Gastroesophageal sphincter (tissue), 4 donors: Measurements from ENCODE around the gene GRID1. TPM values are rescaled to one million over a fixed set of nuclear protein-coding genes. Genes with fewer than 3 reads are reported as not detected.

Experiments used
- ATAC-seq: fragments of 150-250 bp; one replicate; pipeline ENCODE4 v1.9.1; 2016; ENCODE audit warnings: mild to moderate bottlenecking, moderate library complexity
- H3K27ac ChIP-seq, 4 donors: fragments of 200-600 bp; sonication (generic) in 3 of 4; 1 replicate in 3 of 4; 2 replicates in 1 of 4; pipeline ENCODE4 v1.5.1; 2016 to 2019
- H3K27me3 ChIP-seq: fragments of 200-600 bp; sonication (generic); one replicate; pipeline ENCODE4 v1.5.1; 2019
- H3K36me3 ChIP-seq, 2 donors: fragments of 200-600 bp; sonication (generic); one replicate each; pipeline ENCODE4 v1.5.1; 2019; ENCODE audit warnings: control low read depth in 1 of 2
- H3K4me1 ChIP-seq, 3 donors: fragments of 200-600 bp; sonication (generic); 1 replicate in 2 of 3; 2 replicates in 1 of 3; pipeline ENCODE4 v1.5.1; 2016 to 2019; ENCODE audit warnings: control low read depth in 2 of 3
- H3K4me3 ChIP-seq, 2 donors: fragments of 200-600 bp; sonication (generic); one replicate each; pipeline ENCODE4 v1.5.1; 2019; ENCODE audit warnings: mild to moderate bottlenecking in 1 of 2, moderate library complexity in 1 of 2
- H3K9me3 ChIP-seq, 3 donors: fragments of 200-600 bp; sonication (generic); one replicate each; pipeline ENCODE4 v1.5.1; 2017 to 2019; ENCODE audit warnings: control low read depth in 2 of 3
- EP300 ChIP-seq: sonication (generic); formaldehyde crosslinking; IDR thresholded peaks from one replicate; pipeline ENCODE4 v1.6.1; 2017; ENCODE audit warnings: antibody characterized with exemption, mild to moderate bottlenecking
- POLR2A ChIP-seq, 2 donors: fragments of 450-650 bp; IDR thresholded peaks; one replicate each; pipeline ENCODE4 v1.6.1; 2017; ENCODE audit warnings: antibody characterized with exemption in 2 of 2, mild to moderate bottlenecking in 2 of 2, moderate library complexity in 1 of 2
- POLR2AphosphoS5 ChIP-seq: sonication (generic); formaldehyde crosslinking; IDR thresholded peaks from one replicate; pipeline ENCODE4 v1.6.1; 2017; ENCODE audit warnings: antibody characterized with exemption
- WGBS, 2 donors: methylation state at CpG; one replicate each; pipeline ENCODE4 v1.1.5; 2018; ENCODE audit warnings: low coverage in 1 of 2; 5-methylcytosine and 5-hydroxymethylcytosine counted together
- total RNA-seq, 4 donors: library from RNA; depleted of rRNA; stranded (reverse); fragments of >200 nt; gene quantifications; one replicate each; pipeline ENCODE4 v1.1.0, GENCODE V29; 2016
- TF ChIP-seq, protein P1 (sequence below), 4 experiments: fragments of 200-600 bp in 2 of 4; fragments of 450-650 bp in 2 of 4; sonication (generic) in 1 of 4; IDR thresholded peaks; one replicate each; pipeline ENCODE4 v1.5.1; 2017 to 2019; ENCODE audit warnings: antibody characterized with exemption in 4 of 4, mild to moderate bottlenecking in 2 of 4, moderate library complexity in 2 of 4

Gene GRID1
- total RNA-seq, 4 donors from 2014 or later: 1.2 to 2.7 (median 1.7) TPM

DNA sequence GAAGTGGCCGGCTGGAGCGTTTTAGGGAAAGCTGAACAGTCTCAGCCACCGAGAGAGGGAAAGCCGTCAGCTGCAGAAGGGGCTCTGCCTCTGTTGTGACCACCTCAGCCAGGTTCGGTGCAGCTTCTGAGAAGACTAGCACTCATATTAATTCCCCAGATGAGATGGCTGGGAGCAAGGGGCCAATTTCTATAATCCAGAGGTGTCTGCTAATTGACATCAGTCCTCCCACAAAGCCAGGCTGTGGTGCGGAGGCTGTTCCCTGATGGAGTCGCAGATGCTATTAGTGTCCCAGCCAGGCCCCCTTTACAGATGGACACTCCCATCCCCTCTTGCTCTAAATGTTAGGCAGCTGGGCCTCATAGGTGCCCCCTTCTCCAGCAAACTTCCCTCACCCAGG is 133.5 kb downstream of the GRID1 start:
- Histone ChIP-seq H3K9me3 (no peaks in the 10 kb centered on the region), H3K27me3 (no peaks in the 10 kb centered on the region), H3K4me1 (no peaks in the 10 kb centered on the region), H3K36me3 (no peaks in the 10 kb centered on the region), H3K27ac (no peak overlapping the region), H3K4me3 (no peak overlapping the region)
- TF ChIP-seq POLR2A (IDR thresholded peaks at IDR 0.05): no peak
- TF ChIP-seq POLR2AphosphoS5: no peak
- TF ChIP-seq, protein P1, sequence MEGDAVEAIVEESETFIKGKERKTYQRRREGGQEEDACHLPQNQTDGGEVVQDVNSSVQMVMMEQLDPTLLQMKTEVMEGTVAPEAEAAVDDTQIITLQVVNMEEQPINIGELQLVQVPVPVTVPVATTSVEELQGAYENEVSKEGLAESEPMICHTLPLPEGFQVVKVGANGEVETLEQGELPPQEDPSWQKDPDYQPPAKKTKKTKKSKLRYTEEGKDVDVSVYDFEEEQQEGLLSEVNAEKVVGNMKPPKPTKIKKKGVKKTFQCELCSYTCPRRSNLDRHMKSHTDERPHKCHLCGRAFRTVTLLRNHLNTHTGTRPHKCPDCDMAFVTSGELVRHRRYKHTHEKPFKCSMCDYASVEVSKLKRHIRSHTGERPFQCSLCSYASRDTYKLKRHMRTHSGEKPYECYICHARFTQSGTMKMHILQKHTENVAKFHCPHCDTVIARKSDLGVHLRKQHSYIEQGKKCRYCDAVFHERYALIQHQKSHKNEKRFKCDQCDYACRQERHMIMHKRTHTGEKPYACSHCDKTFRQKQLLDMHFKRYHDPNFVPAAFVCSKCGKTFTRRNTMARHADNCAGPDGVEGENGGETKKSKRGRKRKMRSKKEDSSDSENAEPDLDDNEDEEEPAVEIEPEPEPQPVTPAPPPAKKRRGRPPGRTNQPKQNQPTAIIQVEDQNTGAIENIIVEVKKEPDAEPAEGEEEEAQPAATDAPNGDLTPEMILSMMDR (IDR thresholded peaks at IDR 0.05): no peak
- no peak for TF ChIP-seq EP300
- ATAC-seq: no peak
- WGBS, 2 donors: 70 to 90% methylated on average over 2 of the region's 7 CpGs

DNA sequence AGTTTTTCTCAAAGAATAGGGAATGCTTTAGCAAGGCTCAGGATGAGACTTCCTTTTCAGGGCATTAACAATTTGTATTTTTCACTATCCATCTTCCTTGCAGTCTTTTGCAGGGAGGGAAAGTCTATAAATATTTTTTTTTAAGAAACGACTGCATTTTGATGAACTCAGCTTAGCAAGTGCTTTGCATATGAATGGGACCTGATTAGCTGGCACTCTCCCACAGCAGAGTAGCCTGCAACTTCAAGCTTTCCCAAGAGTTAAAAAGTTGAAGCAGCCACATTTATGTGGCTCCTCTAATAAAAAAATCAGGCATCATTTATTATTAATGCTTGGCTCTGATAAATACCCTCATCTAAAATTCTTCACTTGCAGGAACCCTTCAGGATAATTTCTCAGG is 134.0 kb downstream of the GRID1 start:
- ATAC-seq: no peak
- TF ChIP-seq, protein P1 (IDR thresholded peaks at IDR 0.05): no peak
- no peak for TF ChIP-seq EP300
- TF ChIP-seq POLR2A (IDR thresholded peaks at IDR 0.05): no peak
- no peak for TF ChIP-seq POLR2AphosphoS5
- no peaks in the 10 kb centered on the region for H3K9me3 ChIP-seq
- H3K4me1 ChIP-seq: no peaks in the 10 kb centered on the region
- no peaks in the 10 kb centered on the region for H3K27me3 ChIP-seq
- no peak overlapping the region for H3K27ac ChIP-seq
- WGBS, 2 donors: 0 to 11% methylated on average over 1 of the region's 1 CpG
- no peak overlapping the region for H3K4me3 ChIP-seq
- no peaks in the 10 kb centered on the region for H3K36me3 ChIP-seq

DNA sequence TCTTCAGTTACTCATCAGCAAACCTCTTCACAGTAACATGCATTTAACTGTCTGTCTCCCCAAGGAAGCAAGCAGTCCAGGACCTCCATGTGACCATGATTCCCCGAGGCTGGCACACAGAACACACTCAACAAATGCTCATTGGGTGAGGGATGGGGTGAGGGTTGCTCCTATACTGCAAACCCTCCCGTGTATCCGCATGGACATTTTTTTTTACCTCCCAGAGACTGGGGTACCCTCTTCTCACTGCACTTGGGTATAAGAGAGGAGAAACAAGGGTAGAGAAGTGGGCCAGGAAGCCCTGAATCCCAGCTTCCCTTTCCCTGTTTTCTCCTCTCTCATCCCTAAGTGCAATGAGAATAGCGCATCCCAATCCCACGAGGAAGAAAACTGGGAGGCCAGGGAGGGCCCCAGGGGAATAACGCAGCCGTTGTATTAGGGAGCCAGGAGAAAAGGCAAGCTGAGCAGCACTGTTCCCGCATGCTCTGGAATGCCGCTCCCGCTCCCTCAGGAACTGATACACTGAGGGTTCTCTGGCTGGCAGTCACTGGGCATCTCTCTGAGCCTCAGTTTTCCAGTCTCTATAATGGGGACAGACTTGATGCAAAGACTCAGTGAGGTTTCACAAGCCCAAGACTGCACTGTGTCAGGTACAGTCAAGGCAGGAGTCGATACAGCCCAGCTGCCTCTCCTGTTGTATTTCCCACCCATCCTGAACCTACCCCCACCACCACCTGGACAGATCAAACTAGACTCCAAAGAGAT is 134.6 kb downstream of the GRID1 start:
- TF ChIP-seq EP300 (no peak), POLR2AphosphoS5 (no peak), POLR2A (IDR thresholded peaks at IDR 0.05) (no peak)
- TF ChIP-seq, protein P1 (IDR thresholded peaks at IDR 0.05): no peak

DNA sequence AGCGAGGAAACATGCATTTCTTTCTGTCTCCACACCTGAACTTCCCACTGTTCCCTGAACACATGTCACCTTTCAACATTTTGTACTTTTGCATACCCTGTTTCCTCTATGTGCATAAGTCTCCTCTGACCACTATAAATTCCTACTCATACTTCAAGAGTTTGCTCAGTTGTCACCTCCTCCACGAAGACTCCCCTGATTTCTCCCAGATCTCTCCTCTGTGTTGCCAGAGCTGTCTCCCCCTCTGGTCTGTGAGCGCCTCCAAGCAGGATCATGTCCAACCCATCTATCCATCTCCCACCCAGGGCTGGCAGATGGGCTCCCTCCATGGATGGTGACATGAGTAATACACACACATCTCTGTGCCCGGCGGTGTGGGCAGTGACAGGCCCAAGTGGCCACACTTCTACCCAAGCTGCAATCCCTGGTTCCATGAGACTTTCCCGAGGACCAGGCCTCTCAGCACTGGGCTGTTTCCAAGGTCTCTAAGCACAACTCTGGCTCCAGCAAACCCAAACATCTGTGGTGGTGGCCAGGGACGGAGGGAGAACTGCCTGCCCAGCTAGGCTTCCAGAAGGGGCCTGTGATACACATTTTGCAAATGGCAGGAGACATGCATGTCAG is 135.9 kb downstream of the GRID1 start:
- 86 to 100% methylated on average over 2 of the region's 7 CpGs for WGBS, 2 donors
- Histone ChIP-seq H3K27me3 (no peaks in the 10 kb centered on the region), H3K36me3 (no peaks in the 10 kb centered on the region), H3K27ac (no peak overlapping the region), H3K4me1 (no peaks in the 10 kb centered on the region), H3K4me3 (no peak overlapping the region), H3K9me3 (no peaks in the 10 kb centered on the region)
- ATAC-seq: no peak
- TF ChIP-seq POLR2AphosphoS5 (no peak), EP300 (no peak), POLR2A (IDR thresholded peaks at IDR 0.05) (no peak)
- TF ChIP-seq, protein P1 (IDR thresholded peaks at IDR 0.05): no peak

More for the DNA sequence above, 134.6 kb downstream of the GRID1 start:
- WGBS, 2 donors: 49 to 89% methylated on average over 4 to 5 of the region's 11 CpGs
- Histone ChIP-seq H3K27me3 (no peaks in the 10 kb centered on the region), H3K4me3 (no peak overlapping the region), H3K4me1 (no peaks in the 10 kb centered on the region), H3K27ac (no peak overlapping the region), H3K36me3 (no peaks in the 10 kb centered on the region), H3K9me3 (no peaks in the 10 kb centered on the region)
- ATAC-seq: no peak
